ENCODE data around the gene BRME1.
"Not testable (repeated sequence)": the region's sequence is repeated elsewhere in the genome, so short reads cannot be mapped to it uniquely, and the experiment has no call there.

BRME1 gene

DNA sequence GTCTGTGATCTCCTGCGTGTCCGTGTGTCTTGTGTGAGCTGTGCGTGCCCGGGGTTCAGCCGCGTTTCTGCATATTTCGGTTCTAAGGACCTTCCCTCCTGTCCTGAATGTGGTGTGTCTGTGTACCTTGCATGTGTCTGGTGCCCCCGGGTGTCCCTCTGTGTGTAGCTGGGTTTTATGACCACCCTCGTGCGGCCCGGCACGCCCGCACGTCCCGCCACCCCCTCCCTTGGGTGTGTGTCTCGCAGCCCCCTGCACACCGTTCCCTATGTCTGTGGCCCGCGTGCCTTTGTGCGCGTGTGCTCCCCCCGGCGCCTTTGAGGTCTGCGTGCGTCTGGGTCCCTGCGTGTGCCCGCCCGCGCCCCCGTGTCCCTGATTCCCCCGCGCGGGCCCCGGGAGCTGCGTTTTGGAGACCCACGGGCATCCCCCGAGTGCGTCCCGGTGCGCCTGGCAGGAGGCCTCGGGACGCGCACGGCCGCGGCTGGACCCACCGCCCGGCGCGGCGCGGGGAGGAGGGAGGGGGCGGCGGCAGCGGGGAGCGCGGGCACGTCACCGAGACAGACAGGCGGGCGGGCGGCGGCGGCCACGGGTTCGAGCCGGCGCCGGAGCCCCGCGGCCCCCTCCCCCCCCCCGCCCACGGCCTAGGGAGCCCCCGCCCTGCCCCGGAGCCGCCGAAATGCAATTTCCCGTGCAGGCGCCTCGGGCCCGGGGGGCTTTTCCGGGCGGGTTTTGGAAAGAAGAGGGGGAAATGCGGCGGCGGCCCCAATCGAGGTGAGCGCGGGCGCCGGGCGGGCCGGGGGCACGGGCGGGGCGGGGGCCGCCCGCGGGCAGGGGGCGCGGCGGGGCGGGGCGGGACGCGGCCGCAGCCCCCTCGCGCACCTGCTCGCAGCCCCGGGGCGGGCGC lies 41.0 kb downstream of the BRME1 start:
- no peak for DNase-seq

DNA sequence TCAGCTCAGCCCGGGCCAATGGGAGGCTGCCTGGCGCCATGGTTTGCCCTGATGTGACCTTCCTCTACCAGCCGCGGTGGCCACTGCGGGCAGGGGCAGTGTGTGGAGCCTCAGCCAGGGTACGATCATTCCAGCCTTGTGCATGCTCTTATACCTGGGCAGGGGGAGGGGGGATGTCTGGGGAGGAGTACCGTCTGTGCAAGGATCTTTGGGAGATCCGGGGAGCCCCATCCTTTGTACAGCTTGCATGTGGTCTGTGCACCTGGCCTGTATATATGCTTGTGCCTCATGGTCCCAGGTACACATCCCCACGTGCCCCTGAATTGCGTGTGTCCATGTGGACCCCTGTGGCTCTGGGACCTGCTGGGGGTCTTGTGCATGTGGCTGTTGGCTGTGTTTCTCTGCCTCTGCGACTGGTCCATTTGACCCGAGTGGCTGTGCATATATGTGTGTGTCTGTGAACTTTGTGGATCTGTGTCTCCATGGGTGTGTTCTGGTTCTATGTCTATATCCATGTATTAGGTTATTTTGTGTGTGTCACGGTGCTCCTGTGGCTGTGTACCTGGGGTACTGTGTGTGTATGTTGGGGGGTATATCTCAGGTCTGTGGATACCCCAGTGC lies 41.8 kb downstream of the BRME1 start:
- no peak for DNase-seq

DNA sequence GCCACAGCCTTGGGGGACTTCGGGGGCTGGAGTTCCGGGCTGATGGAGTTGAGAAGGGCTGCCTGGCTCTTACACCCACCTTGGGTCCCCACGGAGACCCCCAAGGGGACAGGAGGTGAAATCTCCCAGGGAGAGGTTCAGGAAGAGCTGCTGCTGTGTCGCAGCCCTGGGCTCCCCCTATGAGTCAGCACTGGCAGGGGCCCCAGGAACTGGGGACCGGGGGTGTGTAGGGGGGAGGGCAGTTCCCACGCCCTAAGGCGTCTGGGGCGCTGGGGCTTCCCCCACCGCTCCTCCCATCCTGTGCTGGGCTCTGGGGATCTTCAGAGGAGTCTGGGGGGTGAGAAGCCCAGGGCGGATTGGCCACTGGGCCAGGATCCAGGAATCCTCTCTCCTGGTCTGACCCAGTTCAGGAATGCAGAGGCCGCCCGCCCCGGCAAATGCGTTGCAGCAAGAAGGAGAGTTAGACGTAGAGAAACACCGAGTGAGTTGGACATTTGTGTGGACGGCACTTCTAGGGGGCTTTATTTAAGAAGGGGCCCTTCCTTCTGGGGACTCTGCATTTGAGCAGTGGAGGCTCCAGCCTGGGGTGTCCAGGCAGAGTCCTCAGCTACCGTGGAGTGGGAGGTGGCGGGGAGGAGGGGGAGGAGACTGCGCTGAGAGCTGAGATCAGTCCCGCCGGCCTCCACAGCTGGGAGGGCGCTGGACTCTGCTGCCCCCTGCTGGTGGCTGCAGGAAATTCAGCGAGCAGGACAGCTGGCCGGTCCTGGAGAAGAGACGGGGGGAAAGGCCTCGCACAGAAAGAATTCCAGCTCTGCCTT lies 44.0 kb downstream of the BRME1 start:
- DNase-seq, result peak; percentile 81

DNA sequence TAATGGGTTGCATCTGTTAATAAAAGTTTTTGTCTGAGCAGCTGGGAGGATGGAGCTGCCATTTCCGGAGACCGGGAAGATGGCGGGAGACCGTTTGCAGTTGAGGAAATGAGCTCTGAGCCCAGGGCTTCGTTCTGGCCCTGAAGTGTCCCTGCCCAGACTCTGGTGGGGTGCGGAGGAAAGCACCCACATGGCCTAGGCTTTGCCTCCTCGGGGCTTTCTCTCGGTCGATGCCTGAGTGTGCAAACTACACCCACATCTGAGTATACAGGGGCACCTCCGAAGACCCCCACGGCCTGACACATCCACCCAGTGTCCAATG lies 44.6 kb downstream of the BRME1 start:
- no peak for DNase-seq

DNA sequence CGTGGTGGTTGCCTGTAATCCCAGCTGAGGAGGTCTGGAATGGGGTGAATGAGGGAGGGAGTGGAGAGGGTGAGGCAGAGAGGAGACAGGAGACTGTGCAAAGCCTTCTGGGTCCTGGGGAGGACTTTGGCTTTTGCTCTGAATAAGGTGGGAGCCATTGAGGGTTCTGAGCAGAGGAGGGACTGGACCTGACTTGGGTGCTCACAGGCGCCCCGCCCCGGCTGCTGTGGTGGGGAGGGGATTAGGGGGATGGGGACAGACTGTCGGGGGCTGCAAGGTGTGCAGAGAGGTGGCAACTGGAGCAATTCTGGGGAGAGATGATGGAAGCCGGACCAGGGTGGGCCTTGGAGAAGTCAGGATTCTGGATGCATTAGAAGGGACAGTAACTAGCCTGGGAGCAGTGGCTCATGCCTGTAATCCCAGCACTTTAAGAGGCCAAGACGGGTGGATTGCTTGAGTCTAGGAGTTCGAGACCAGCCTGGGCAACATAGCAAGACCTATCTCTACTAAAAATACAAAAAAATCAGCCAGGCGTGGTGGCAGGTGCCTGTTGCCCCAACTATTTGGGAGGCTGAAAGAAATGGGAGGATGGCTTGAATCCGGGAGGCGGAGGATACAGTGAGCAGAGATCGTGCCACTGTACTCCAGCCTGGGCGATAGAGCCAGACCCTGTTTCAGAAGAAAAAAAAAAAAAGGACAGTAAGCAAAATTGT lies 45.1 kb downstream of the BRME1 start:
- DNase-seq, result no peak

- DNase-seq, result no peak
These were observed 46.5 kb downstream of the BRME1 start for GRCh38 chr19:13859361-13859880.

- DNase-seq, result no peak
These were observed 49.4 kb downstream of the BRME1 start for GRCh38 chr19:13856497-13856896.

GRCh38 chr19:13852171-13852707 lies 53.7 kb downstream of the BRME1 start:
- not testable (repeated sequence) for DNase-seq

GRCh38 chr19:13851734-13852114 lies 54.2 kb downstream of the BRME1 start:
- DNase-seq, result not testable (repeated sequence)

DNA sequence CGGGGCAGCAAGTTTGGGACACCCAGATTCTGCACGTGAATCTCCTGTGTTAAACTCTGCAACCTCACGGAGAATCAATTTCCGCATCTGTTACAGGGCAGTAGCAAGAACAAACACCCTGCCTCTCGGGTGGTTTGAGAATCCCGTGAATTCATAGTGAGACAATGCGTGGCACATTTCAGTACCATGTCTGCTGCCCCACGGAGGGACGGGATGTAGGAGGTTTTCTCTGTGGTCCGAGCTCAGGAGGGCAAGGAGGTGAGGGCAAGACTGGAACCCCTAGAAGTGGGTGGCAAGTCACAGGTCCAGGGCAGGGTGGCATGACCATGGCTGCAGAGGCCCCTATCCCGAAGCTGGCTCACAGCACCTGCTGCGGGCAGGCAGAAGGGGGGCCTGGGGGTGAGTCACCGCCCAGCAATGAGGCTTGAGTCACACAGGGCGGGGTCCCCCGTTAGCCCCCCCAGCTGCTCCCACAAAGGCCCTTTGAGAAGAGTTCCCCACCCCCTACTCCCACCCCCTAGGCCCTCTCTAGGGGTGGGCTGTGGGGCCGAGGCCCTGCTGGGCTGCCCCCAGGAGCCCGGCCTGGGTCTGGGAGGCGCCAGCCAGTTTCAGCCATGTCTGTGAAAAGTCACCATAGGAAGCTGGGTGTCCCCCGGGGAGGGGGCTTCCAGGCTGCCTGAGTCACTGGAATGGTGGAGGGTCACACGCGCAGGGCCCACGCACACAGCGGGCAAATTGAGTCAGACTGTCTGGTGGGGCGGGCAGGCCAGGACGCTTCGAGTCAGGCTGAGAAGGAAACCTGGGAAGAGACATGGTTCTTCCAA lies 54.8 kb downstream of the BRME1 start:
- DNase-seq, result peak; percentile 69

GRCh38 chr19:13849991-13850909 lies 55.7 kb downstream of the BRME1 start:
- DNase-seq, result peak; percentile 26

DNA sequence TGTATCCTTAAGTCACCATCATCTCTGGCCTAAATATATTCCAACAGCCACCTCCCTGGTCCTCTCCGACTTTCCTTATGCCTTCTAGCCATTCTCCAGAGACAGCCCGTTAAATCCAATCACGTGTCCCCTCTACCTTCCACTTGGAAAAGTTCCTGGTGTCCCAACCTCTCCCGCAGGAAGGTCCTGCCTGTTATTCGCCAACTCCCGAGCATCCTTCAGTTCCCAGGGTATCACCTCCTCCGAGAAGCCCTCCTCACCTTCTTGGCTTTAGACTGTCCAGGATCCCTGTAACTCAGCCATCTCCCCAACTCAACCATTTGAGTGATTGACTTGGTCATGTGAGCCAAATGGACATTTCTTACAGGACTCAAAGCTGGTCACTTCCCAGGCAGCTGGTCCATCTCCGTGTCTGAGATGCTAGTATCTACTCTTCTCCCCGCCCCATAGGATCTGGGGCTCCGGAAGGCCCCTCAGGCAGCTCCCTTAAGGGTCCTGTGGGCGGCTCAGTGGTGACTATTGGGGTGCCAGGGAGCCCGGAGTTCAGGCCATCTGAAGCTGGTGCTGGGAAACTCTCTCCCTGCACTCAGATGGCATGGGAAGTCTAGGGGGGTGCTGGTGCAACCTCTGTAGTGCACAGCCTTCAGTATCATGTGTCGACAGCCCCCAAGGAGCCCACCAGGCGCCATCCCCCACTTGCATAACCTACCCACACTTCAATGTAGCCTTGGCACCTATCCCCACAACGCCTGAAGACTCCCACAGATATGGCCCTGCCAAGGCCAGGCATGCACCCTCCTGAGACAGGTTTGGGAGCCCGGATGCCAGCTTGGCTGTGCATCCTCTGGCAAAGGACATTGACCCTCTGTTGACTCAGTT lies 56.9 kb downstream of the BRME1 start:
- no peak for DNase-seq

- DNase-seq, result no peak
These were observed 57.6 kb downstream of the BRME1 start for GRCh38 chr19:13848340-13848677.

DNA sequence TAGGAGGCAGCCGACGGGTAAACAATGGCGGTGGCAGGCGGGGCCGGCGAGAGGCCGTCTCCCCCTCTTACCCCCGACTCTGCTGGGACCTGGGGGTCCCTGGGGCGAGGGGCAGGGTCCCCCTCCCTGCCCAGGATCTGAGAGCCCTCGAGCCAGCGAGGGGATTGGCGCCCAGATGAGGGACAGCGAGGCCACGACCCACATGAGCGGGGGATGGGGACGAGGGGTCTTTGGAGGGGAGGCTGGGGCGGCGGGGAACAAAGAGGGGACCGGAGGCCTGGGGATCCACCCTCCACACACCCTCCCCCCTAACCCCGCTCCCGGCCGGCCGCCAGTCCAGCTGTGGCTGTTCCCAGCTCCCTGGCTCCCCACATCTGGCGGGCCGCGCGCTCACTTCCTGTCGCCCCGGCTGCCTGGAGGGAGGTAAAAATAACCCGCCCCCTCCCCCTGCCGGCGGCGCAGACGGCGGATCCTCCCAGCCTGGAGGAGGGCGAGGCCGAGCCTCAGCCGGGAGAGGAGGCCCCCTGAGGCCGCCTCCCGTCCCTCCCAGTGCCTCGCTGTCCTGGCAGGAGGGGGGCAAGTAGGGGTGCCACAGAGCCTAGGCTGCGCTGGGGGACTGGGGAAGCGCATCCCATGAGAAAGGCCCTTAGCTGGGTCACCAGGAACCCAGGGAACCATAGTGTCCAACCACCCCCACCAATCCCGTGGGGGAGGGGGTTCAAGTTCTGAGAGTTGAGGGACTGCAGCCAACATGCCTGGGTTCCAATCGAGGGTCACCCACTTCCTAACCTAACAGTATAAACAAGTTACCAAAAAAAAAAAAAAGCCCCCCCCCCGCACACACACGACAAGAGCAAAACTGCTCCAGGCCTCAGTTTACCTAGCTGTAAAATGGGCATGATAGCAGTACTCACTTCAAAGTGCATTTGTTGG lies 58.2 kb downstream of the BRME1 start:
- DNase-seq, result peak; percentile 58

GRCh38 chr19:13846557-13847406 lies 59.1 kb downstream of the BRME1 start:
- DNase-seq, result peak; percentile 83

GRCh38 chr19:13844130-13844631 lies 61.7 kb downstream of the BRME1 start:
- DNase-seq, result no peak

Measured in GOT3 (cell line).